HG02870 (cell line): ENCODE data around the gene OGDH.

Source experiments
- ATAC-seq: cut with Tn5 transposase; IDR thresholded peaks from one replicate; pipeline ENCODE4 v1.9.1; 2021; ENCODE audit warnings: mild to moderate bottlenecking, moderate library complexity; ENCODE audit not compliant: unreplicated experiment

The OGDH gene

GRCh38 chr7:44757311-44757710 lies 150.9 kb downstream of the OGDH start:
- ATAC-seq, result no peak

- no peak for ATAC-seq
These were observed 151.3 kb downstream of the OGDH start for GRCh38 chr7:44757739-44758138.
